DMS79 treated with DMSO at 0.1 percent for 48 hours (cell line): ENCODE results near the gene SPRY1.

Experiments used
- DNase-seq: peaks from one replicate; lab custom pipeline; 2025; lab: John Stamatoyannopoulos, UW

SPRY1 gene

GRCh38 chr4:123443401-123444289 lies 47.0 kb downstream of the SPRY1 start:
- DNase-seq, result no peak

DNA sequence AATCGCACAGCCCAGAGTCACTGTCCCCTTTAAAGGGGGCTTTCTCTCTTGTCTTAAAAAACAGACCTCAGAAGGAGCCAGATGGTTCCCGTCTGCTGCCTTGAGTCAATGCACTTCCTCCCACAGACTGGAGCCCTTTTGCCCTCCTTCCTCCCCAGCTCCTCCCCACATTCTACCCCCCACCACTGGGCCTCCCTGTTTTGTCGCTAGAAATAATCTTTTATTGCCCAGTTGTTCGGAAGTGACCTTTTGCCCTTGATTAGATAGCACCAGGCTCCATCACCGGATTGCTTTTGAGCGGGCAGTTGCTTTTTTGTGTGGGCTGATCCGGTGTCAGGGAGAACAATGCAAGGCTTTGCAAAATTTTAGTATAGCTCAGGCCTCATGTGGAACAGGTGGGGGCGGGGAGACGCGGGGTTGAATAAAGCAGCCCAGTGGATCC lies 47.7 kb downstream of the SPRY1 start:
- DNase-seq, result no peak

GRCh38 chr4:123446865-123447474 lies 50.4 kb downstream of the SPRY1 start:
- no peak for DNase-seq

DNA sequence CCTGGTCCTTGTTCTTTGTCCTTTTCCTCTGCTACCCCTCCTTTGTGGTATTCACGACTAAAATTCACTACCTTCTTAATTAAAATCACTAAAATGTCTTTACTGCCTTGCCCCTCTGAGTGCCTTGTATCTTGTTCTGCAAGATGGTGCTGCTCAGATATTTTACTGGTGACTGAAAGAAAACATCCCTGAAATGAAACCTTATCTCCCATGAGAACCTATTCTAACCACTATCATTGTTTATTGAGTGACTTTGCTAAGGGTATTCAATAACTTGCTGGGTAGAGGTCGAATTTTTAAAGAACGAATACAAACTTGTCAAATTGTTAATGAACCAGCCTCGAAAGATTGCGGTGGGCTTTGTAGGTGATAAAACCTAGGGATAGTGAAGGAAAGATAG lies 52.8 kb downstream of the SPRY1 start:
- DNase-seq, result no peak

- DNase-seq, result no peak
Measured at GRCh38 chr4:123449780-123450179, 53.2 kb downstream of the SPRY1 start.

DNA sequence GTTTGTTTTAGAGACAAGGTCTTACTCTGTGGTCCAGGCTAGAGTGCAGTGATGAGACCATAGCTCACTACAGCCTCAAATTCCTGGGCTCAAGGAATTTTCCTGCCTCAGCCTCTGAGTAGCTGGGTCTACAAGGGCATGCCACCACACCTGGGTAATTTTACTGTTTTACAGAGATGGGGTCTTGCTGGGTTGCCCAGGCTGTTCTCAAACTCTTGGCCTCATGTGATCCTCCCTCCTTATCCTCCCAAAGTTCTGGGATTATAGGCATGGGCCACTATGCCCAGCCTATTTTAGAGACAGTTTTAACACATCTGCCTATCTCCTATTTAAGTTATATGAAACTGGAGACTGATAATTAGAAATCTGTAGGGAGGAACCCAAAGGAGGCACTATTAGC lies 53.8 kb downstream of the SPRY1 start:
- no peak for DNase-seq

GRCh38 chr4:123452616-123453015 lies 56.0 kb downstream of the SPRY1 start:
- no peak for DNase-seq

DNA sequence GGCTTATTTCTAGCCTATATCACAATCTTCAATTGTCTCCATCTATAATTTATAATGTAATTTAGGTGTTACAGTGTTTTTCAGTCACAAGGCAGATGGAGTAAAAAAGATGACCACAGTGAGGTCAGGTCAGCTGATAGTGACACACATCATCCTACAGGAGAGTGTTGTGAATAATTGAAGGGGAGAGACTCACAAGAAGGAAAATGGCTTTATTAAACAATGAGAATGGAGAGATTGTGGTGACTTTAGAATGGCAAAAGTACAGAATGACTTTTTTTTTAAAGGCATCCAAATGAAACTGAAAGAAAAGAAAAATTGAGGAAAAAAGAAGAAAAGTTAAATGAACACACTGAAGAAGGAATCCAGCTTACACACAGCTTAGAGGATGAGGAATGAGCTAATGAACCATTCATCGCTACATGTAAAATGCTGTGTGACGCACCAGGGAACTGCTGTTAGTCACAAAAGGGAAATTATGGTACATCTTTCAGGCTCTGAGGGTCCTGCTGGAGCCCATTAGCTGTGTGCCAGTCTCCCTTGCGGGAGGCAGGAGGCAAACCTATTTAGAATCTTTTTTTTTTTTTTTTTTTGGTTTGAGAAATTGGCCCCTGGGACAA lies 56.6 kb downstream of the SPRY1 start:
- DNase-seq, result no peak
